HL-60 (cell line): Measurements from ENCODE around the gene KIF26B.

Source experiments
- DNase-seq, 2 experiments: peaks; one replicate each; pipeline ENCODE4 v3.0.0-alpha.2; 2010 to 2020; ENCODE audit warnings: low read depth in 1 of 2, low spot score in 1 of 2
- H3K27ac ChIP-seq: fragments of 250-450 bp; sonication (Bioruptor Pico); replicated peaks from 2 replicates; pipeline ENCODE4 v1.5.1; 2020; ENCODE audit warnings: mild to moderate bottlenecking, moderate library complexity
- H3K27me3 ChIP-seq: fragments of 250-450 bp; sonication (Bioruptor Pico); 2 replicates; pipeline ENCODE4 v1.5.1; 2021; ENCODE audit warnings: mild to moderate bottlenecking, moderate library complexity; ENCODE audit not compliant: insufficient read depth, poor library complexity, severe bottlenecking
- H3K4me3 ChIP-seq: replicated peaks from 2 replicates; pipeline ENCODE4 v1.5.1; 2011; ENCODE audit warnings: mild to moderate bottlenecking, control low read depth, low read length; ENCODE audit not compliant: insufficient read depth
- CTCF ChIP-seq: IDR thresholded peaks from one replicate; pipeline ENCODE4 v1.5.1; 2011; ENCODE audit warnings: low read length, control low read depth, inconsistent platforms; ENCODE audit not compliant: insufficient read depth
- GABPA ChIP-seq: IDR thresholded peaks from 2 replicates; pipeline ENCODE4 v1.6.1; 2012; ENCODE audit warnings: low read depth
- POLR2AphosphoS5 ChIP-seq: IDR thresholded peaks from 2 replicates; pipeline ENCODE4 v1.6.1; 2012; ENCODE audit warnings: low read depth
- SPI1 ChIP-seq: IDR thresholded peaks from 2 replicates; pipeline ENCODE4 v1.6.1; 2012; ENCODE audit warnings: low read depth, mild to moderate bottlenecking, borderline replicate concordance
- TF ChIP-seq, protein P1 (sequence below): IDR thresholded peaks from 2 replicates; pipeline ENCODE4 v1.6.1; 2012; ENCODE audit warnings: low read depth; ENCODE audit not compliant: insufficient replicate concordance

KIF26B gene

GRCh38 chr1:245108909-245109308, 45.9 kb upstream of the KIF26B start:
- no peak for DNase-seq

DNA sequence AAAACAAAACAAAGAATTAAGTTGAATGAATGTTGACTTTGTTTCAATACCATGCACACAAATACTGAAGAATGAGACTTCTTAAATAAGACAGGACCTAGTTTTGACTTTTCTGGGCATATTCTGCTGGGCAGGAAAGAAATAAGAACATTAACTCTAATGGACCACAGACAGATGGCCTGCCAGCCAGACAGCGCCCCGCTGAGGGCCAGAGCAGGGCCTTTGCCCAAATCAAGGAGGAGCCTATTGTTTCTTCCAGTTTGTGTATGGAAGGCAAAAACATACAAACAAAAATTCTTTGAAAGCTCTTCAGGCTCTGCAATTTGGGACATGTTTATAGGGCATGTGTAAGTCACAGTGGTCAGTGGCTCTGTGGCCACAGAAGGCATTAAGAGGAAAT, 44.4 kb upstream of the KIF26B start:
- Histone ChIP-seq H3K4me3 (no peak overlapping the region), H3K27ac (no peak overlapping the region), H3K27me3 (no peaks in the 10 kb centered on the region)
- TF ChIP-seq GABPA = no peak
- TF ChIP-seq, protein P1, sequence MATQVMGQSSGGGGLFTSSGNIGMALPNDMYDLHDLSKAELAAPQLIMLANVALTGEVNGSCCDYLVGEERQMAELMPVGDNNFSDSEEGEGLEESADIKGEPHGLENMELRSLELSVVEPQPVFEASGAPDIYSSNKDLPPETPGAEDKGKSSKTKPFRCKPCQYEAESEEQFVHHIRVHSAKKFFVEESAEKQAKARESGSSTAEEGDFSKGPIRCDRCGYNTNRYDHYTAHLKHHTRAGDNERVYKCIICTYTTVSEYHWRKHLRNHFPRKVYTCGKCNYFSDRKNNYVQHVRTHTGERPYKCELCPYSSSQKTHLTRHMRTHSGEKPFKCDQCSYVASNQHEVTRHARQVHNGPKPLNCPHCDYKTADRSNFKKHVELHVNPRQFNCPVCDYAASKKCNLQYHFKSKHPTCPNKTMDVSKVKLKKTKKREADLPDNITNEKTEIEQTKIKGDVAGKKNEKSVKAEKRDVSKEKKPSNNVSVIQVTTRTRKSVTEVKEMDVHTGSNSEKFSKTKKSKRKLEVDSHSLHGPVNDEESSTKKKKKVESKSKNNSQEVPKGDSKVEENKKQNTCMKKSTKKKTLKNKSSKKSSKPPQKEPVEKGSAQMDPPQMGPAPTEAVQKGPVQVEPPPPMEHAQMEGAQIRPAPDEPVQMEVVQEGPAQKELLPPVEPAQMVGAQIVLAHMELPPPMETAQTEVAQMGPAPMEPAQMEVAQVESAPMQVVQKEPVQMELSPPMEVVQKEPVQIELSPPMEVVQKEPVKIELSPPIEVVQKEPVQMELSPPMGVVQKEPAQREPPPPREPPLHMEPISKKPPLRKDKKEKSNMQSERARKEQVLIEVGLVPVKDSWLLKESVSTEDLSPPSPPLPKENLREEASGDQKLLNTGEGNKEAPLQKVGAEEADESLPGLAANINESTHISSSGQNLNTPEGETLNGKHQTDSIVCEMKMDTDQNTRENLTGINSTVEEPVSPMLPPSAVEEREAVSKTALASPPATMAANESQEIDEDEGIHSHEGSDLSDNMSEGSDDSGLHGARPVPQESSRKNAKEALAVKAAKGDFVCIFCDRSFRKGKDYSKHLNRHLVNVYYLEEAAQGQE = no peak
- TF ChIP-seq POLR2AphosphoS5 = no peak
- TF ChIP-seq CTCF = no peak
- TF ChIP-seq SPI1 = no peak
- no peak for DNase-seq

More at GRCh38 chr1:245108909-245109308, 45.9 kb upstream of the KIF26B start:
- no peak overlapping the region for H3K27ac ChIP-seq
- no peak for TF ChIP-seq POLR2AphosphoS5
- no peak for TF ChIP-seq SPI1
- TF ChIP-seq, protein P1 = no peak
- TF ChIP-seq CTCF = no peak
- no peak for TF ChIP-seq GABPA
- H3K27me3 ChIP-seq = no peaks in the 10 kb centered on the region
- no peak overlapping the region for H3K4me3 ChIP-seq

DNA sequence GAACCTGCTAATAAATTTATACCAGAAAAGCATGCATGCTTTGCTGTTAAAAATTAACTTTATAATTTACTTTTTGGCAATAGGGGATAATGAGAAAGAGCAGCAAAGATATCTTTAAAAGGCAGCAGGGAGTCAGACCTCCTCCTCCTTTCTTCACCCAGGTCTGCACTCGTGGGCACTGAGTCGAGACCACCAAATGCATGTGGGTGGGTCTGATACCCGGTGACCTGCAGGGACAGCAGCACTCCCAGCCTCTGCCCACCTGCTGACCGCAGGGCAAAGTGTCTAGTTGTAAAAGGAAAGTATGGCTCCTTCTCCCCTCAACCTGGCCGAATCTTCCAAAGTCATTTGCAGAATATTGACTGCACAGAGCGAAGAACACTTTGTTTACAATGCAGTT, 43.7 kb upstream of the KIF26B start:
- DNase-seq = no peak
- no peak for TF ChIP-seq CTCF
- no peak for TF ChIP-seq POLR2AphosphoS5
- TF ChIP-seq SPI1 = no peak
- Histone ChIP-seq H3K27me3 (no peaks in the 10 kb centered on the region), H3K27ac (no peak overlapping the region), H3K4me3 (no peak overlapping the region)

DNA sequence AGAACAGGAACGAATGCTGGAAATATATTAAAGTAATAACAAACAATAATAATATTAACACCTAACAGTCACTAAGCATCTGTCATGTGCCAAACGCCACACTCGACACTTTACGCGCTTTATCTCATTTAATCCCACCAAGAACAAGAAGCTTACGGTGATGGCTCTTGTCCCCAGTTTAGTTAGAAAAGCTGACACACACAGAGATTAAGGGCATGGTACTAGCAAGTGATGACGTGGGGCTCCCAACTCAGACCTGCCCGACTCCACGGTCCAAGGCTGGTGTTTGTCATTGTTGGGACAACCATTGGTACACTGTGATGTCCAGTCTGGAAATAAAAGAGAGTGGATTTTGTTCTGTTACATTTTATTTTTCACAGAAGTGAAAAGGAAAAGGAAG, 41.1 kb upstream of the KIF26B start:
- H3K27ac ChIP-seq = no peak overlapping the region
- no peak for DNase-seq
- no peaks in the 10 kb centered on the region for H3K27me3 ChIP-seq
- TF ChIP-seq POLR2AphosphoS5 (no peak), CTCF (no peak), GABPA (no peak), SPI1 (no peak)
- TF ChIP-seq, protein P1 = no peak
- H3K4me3 ChIP-seq = no peak overlapping the region
